HepG2 (cell line): ENCODE measurements around the gene UBR3. TPM values are rescaled to one million over a fixed set of nuclear protein-coding genes. Genes with fewer than 3 reads are reported as not detected.

Experiments used
- ATAC-seq: fragments of 200-7000 bp; cut with Tn5 transposase; 3 replicates; pipeline ENCODE4 v1.9.1; 2020; ENCODE audit warnings: mild to moderate bottlenecking, moderate library complexity
- BruUV-seq: library from RNA; stranded (reverse); fragments of 400-500 nt; replicated peaks from 2 replicates; lab custom pipeline; 2021; lab: Mats Ljungman, UMichigan
- CTCF ChIA-PET: fragments of 300-600 bp; formaldehyde crosslinking; extraction: SDS; loops from one replicate; lab custom pipeline; 2021; ENCODE audit warnings: low total read pairs, inconsistent platforms, low intra/inter-chr PET ratio; lab: Yijun Ruan, JAX
- POLR2A ChIA-PET: fragments of 350-600 bp; sonication (Branson Sonifier 250); formaldehyde crosslinking; loops from one replicate; lab custom pipeline; 2020; ENCODE audit warnings: antibody characterized with exemption, inconsistent platforms; lab: Yijun Ruan, JAX
- DNase-seq: peaks from one replicate; pipeline ENCODE4 v3.0.0-alpha.2; 2015; ENCODE audit warnings: low spot score
- FAIRE-seq: peaks from 3 replicates; lab custom pipeline; 2011; peaks lifted over from hg19 to GRCh38; lab: Jason Lieb, UNC
- H2AFZ ChIP-seq: one replicate; pipeline ENCODE4 v1.6.1; 2011; ENCODE audit warnings: low read length, inconsistent platforms
- H3K27ac ChIP-seq: fragments of 300-600 bp; 3 replicates; pipeline ENCODE4 v1.8.0; 2011; ENCODE audit warnings: mixed run types, mild to moderate bottlenecking, mixed read lengths, low read length, inconsistent platforms; ENCODE audit not compliant: insufficient read depth; ENCODE audit errors: extremely low read length
- H3K27me3 ChIP-seq, 2 experiments: fragments of 200-600 bp in 1 of 2; 2 replicates in 1 of 2; 3 replicates in 1 of 2; pipeline versions ENCODE4 v1.6.0 to v1.8.0; 2011; ENCODE audit warnings: low read length in 2 of 2, mild to moderate bottlenecking in 2 of 2, moderate library complexity in 2 of 2, inconsistent platforms in 1 of 2; ENCODE audit not compliant: insufficient read depth in 2 of 2, control insufficient read depth in 1 of 2
- H3K36me3 ChIP-seq, 2 experiments: fragments of 200-600 bp in 1 of 2; replicated peaks in 1 of 2; 2 replicates in 1 of 2; 3 replicates in 1 of 2; pipeline versions ENCODE4 v1.5.1 to v1.8.0; 2011; ENCODE audit warnings: low read length in 2 of 2, inconsistent platforms in 1 of 2; ENCODE audit not compliant: insufficient read depth in 2 of 2, control insufficient read depth in 1 of 2
- H3K4me1 ChIP-seq: 2 replicates; pipeline ENCODE4 v1.5.1; 2012; ENCODE audit warnings: low read length, inconsistent platforms; ENCODE audit not compliant: insufficient read depth
- H3K4me2 ChIP-seq: 2 replicates; pipeline ENCODE4 v1.6.0; 2011; ENCODE audit warnings: low read depth, low read length, inconsistent platforms
- H3K4me3 ChIP-seq, 3 experiments: fragments of 200-600 bp in 1 of 3; sonication (generic), shearing (Covaris generic) in 1 of 3; replicated peaks in 1 of 3; 2 replicates each; pipeline ENCODE4 v1.5.1; 2011 to 2016; ENCODE audit warnings: low read length in 3 of 3, inconsistent platforms in 2 of 3, low read depth in 2 of 3, mild to moderate bottlenecking in 2 of 3, control low read depth in 1 of 3, mixed read lengths in 1 of 3; ENCODE audit not compliant: insufficient read depth in 1 of 3
- H3K79me2 ChIP-seq: one replicate; pipeline ENCODE4 v1.6.1; 2011; ENCODE audit warnings: low read length, inconsistent platforms; ENCODE audit not compliant: insufficient read depth
- H3K9ac ChIP-seq: 2 replicates; pipeline ENCODE4 v1.6.0; 2011; ENCODE audit warnings: mild to moderate bottlenecking, low read depth, low read length, inconsistent platforms; ENCODE audit not compliant: insufficient read depth
- H3K9me3 ChIP-seq: 2 replicates; pipeline ENCODE4 v1.5.1; 2012; ENCODE audit warnings: mild to moderate bottlenecking, low read length
- H4K20me1 ChIP-seq: 2 replicates; pipeline ENCODE4 v1.6.0; 2011; ENCODE audit warnings: inconsistent platforms, mild to moderate bottlenecking, low read length, moderate library complexity; ENCODE audit not compliant: insufficient read depth
- CSRNP2 ChIP-seq: sonication (generic); formaldehyde crosslinking; conservative IDR thresholded peaks from 2 replicates; pipeline ENCODE4 v1.8.0; 2022; ENCODE audit warnings: low read depth, missing genetic modification reagents
- ETV5 ChIP-seq: IDR thresholded peaks from 2 replicates; pipeline ENCODE4 v1.6.1; 2018; ENCODE audit warnings: missing biosample characterization, missing genetic modification reagents, inconsistent platforms, borderline replicate concordance
- HIVEP1 ChIP-seq: sonication (generic); formaldehyde crosslinking; IDR thresholded peaks from 2 replicates; pipeline ENCODE4 v1.4.0; 2020; ENCODE audit warnings: mild to moderate bottlenecking, missing genetic modification reagents
- HMGA1 ChIP-seq: sonication (generic); formaldehyde crosslinking; conservative IDR thresholded peaks from 2 replicates; pipeline ENCODE4 v1.4.0; 2020; ENCODE audit warnings: missing genetic modification reagents
- NR2F2 ChIP-seq: IDR thresholded peaks from 2 replicates; pipeline ENCODE4 v1.6.1; 2012; ENCODE audit warnings: low read depth, inconsistent platforms, borderline replicate concordance
- RFXAP ChIP-seq: sonication (generic); formaldehyde crosslinking; IDR thresholded peaks from 2 replicates; pipeline ENCODE4 v1.4.0; 2020; ENCODE audit warnings: missing genetic modification reagents, borderline replicate concordance
- ZBTB40 ChIP-seq, 2 experiments: fragments of 450-650 bp in 1 of 2; sonication (generic) in 1 of 2; formaldehyde crosslinking in 1 of 2; IDR thresholded peaks; 2 replicates each; pipeline versions ENCODE4 v1.6.1 to v1.8.0; 2016 to 2022; ENCODE audit warnings: antibody characterized with exemption in 1 of 2, mild to moderate bottlenecking in 1 of 2, missing genetic modification reagents in 1 of 2
- ZBTB42 ChIP-seq: sonication (generic); formaldehyde crosslinking; IDR thresholded peaks from 2 replicates; pipeline ENCODE4 v1.5.0; 2020; ENCODE audit warnings: mild to moderate bottlenecking, missing genetic modification reagents
- ZNF549 ChIP-seq: sonication (generic); formaldehyde crosslinking; IDR thresholded peaks from 2 replicates; pipeline ENCODE4 v1.5.0; 2020; ENCODE audit warnings: missing genetic modification reagents
- ZNF557 ChIP-seq: sonication (generic); formaldehyde crosslinking; IDR thresholded peaks from 2 replicates; pipeline ENCODE4 v1.4.0; 2020; ENCODE audit warnings: missing genetic modification reagents
- ZNF644 ChIP-seq: IDR thresholded peaks from 2 replicates; pipeline ENCODE4 v1.6.1; 2016; ENCODE audit warnings: low read depth
- ZNF772 ChIP-seq: sonication (generic); formaldehyde crosslinking; IDR thresholded peaks from 2 replicates; pipeline ENCODE4 v1.5.0; 2020; ENCODE audit warnings: mild to moderate bottlenecking, missing genetic modification reagents
- WGBS: methylation state at CpG from one replicate; pipeline ENCODE4 v1.1.6; 2017; ENCODE audit warnings: low lambda C conversion rate; 5-methylcytosine and 5-hydroxymethylcytosine counted together
- in situ Hi-C: cut with HindIII; loops from 2 replicates; pipeline ENCODE4 v1.10.0; 2017; ENCODE audit warnings: low pct_unique_long_range_greater_than_20kb; ENCODE audit not compliant: extremely low pct_ligation_motif_present
- intact Hi-C: fragments of 100-400 bp; cut with micrococcal nuclease; formaldehyde crosslinking; loops from one replicate; pipeline ENCODE4 v1.10.0; 2022; ENCODE audit not compliant: unreplicated experiment
- polyA plus RNA-seq, 8 experiments: library from polyadenylated mRNA; depleted of rRNA in 3 of 8; stranded (reverse) in 7 of 8; unstranded in 1 of 8; fragments of >200 nt; fragmentation: Illumina TruSeq in 4 of 8; extraction: Trizol in 4 of 8; gene quantifications; 2 replicates each; pipeline versions ENCODE4 v1.2.1 to v1.2.3, GENCODE V29; 2011 to 2016; ENCODE audit warnings: low read depth in 4 of 8, missing spikeins in 1 of 8, mixed read lengths in 1 of 8; ENCODE audit not compliant: insufficient read depth in 1 of 8
- total RNA-seq, 5 experiments: library from RNA; depleted of rRNA; stranded (reverse); fragments of >200 nt; fragmentation: Illumina TruSeq; extraction: Trizol; gene quantifications; 2 replicates each; pipeline ENCODE4 v1.2.3, GENCODE V29; 2016; ENCODE audit warnings: low read depth in 1 of 5
- TF ChIP-seq, protein P1 (sequence below): sonication (generic); formaldehyde crosslinking; IDR thresholded peaks from 2 replicates; pipeline ENCODE4 v1.9.0; 2021; ENCODE audit warnings: missing genetic modification reagents, borderline replicate concordance

The UBR3 gene
- total and polyA plus RNA-seq, 2 of the 13 experiments (the other 11 are each of a cell fraction or from before 2014, with no cell fraction given), result 15.1 to 28.0 TPM

DNA sequence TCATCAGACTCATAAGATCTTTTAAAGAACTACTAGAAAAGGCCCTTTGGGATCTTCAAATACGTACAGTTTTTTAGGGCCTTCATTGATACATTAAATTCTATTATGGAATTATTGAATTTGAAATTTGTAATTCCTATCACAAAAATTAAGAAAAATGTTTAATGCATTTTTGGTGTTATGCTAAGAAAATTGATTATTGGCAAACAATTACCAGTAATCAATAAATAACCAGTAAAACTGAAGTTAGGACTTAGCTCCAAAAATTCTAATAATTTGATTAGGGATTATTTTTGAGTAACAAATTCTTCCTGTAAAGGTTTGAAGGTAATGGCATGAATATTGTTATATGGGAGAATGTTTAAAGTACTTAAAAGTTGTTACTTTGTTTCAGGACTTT, 119.3 kb downstream of the UBR3 start:
- Histone ChIP-seq H3K4me1 (no peaks in the 10 kb centered on the region), H4K20me1 (no peaks in the 10 kb centered on the region), H3K4me2 (no peak overlapping the region), H3K36me3 (peaks cover 7 to 53% of the 10 kb centered on the region in 2 experiments), H3K9ac (no peak overlapping the region), H3K9me3 (no peaks in the 10 kb centered on the region), H2AFZ (no peak overlapping the region), H3K4me3 (no peak overlapping the region), H3K27me3 (no peaks in the 10 kb centered on the region), H3K79me2 (no peaks in the 10 kb centered on the region), H3K27ac (no peak overlapping the region)
- BruUV-seq, result no TSS peak
- ChIA-PET POLR2A (no interaction called here), CTCF (no interaction called here)
- DNase-seq (no peak), ATAC-seq (no peak), FAIRE-seq (no peak)
- 96% methylated on average over 1 of the region's 1 CpG for WGBS
- in situ Hi-C loops (no loop called here), intact Hi-C loops (no loop called here)
- no peak for TF ChIP-seq CSRNP2 (CRISPR knock-in tag)
- no peak for TF ChIP-seq RFXAP (CRISPR knock-in tag)
- TF ChIP-seq HMGA1 (CRISPR knock-in tag), result no peak
- TF ChIP-seq ZBTB40 (IDR thresholded peaks at IDR 0.05), result no peak
- no peak for TF ChIP-seq ZBTB40 (CRISPR knock-in tag; IDR thresholded peaks at IDR 0.05)
- no peak for TF ChIP-seq ETV5 (CRISPR knock-in tag)
- no peak for TF ChIP-seq ZNF644 (CRISPR knock-in tag)
- no peak for TF ChIP-seq ZNF549
- no peak for TF ChIP-seq NR2F2
- no peak for TF ChIP-seq ZBTB42 (CRISPR knock-in tag)
- TF ChIP-seq ZNF772 (CRISPR knock-in tag), result no peak
- TF ChIP-seq ZNF557 (CRISPR knock-in tag), result no peak
- TF ChIP-seq HIVEP1, result no peak
- TF ChIP-seq, protein P1, sequence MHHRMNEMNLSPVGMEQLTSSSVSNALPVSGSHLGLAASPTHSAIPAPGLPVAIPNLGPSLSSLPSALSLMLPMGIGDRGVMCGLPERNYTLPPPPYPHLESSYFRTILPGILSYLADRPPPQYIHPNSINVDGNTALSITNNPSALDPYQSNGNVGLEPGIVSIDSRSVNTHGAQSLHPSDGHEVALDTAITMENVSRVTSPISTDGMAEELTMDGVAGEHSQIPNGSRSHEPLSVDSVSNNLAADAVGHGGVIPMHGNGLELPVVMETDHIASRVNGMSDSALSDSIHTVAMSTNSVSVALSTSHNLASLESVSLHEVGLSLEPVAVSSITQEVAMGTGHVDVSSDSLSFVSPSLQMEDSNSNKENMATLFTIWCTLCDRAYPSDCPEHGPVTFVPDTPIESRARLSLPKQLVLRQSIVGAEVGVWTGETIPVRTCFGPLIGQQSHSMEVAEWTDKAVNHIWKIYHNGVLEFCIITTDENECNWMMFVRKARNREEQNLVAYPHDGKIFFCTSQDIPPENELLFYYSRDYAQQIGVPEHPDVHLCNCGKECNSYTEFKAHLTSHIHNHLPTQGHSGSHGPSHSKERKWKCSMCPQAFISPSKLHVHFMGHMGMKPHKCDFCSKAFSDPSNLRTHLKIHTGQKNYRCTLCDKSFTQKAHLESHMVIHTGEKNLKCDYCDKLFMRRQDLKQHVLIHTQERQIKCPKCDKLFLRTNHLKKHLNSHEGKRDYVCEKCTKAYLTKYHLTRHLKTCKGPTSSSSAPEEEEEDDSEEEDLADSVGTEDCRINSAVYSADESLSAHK (CRISPR knock-in tag), result no peak
